GM18499 (cell line): ENCODE data around the gene JUNB.

Source experiments
- ATAC-seq: cut with Tn5 transposase; IDR thresholded peaks from one replicate; pipeline ENCODE4 v1.9.1; 2021; ENCODE audit warnings: moderate number of reproducible peaks; ENCODE audit not compliant: insufficient read depth, unreplicated experiment

JUNB gene

DNA sequence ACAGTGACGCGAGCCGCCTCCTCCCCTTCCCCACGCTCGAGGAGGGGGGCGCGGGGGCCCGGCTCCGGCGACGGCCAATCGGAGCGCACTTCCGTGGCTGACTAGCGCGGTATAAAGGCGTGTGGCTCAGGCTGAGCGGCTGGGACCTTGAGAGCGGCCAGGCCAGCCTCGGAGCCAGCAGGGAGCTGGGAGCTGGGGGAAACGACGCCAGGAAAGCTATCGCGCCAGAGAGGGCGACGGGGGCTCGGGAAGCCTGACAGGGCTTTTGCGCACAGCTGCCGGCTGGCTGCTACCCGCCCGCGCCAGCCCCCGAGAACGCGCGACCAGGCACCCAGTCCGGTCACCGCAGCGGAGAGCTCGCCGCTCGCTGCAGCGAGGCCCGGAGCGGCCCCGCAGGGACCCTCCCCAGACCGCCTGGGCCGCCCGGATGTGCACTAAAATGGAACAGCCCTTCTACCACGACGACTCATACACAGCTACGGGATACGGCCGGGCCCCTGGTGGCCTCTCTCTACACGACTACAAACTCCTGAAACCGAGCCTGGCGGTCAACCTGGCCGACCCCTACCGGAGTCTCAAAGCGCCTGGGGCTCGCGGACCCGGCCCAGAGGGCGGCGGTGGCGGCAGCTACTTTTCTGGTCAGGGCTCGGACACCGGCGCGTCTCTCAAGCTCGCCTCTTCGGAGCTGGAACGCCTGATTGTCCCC, at the start of gene JUNB:
TSS of gene JUNB (plus strand) at position 142 of the 706 bp plus-strand sequence. CDS start at position 428, 286 bp downstream.
- no peak for ATAC-seq

DNA sequence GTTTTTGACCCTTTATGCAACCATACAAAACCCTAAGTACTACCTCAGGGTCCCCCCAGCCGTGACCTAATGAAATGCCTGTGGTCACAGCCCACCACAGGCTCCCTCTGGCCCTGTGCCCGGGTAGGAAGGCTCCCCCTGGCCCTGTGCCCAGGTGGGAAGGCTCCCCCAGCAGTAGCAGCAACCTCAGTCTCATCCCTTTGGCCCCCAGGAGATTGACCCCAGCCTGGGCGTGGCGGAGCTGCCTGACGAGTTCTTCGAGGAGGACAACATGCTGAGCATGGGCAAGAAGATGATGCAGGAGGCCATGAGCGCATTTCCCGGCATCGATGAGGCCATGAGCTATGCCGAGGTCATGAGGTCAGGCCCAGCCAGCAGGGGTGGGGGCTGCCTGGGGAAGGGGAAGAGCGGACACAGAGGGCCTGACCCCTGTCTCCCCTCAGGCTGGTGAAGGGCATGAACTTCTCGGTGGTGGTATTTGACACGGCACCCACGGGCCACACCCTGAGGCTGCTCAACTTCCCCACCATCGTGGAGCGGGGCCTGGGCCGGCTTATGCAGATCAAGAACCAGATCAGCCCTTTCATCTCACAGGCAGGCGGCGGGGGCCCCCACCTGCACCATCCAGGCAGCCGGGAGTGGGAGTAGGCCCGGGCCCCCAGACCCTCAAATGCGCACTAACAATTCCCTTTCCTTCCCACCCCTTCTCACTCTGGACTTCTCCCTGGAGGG, 46.0 kb upstream of the JUNB start:
- ATAC-seq: no peak

GRCh38 chr19:12748489-12748888, 42.8 kb upstream of the JUNB start:
- ATAC-seq: no peak

- ATAC-seq: no peak
Measured at GRCh38 chr19:12749938-12750521, 41.3 kb upstream of the JUNB start.

- ATAC-seq: no peak
Measured at GRCh38 chr19:12750851-12751250, 40.4 kb upstream of the JUNB start.

GRCh38 chr19:12751635-12752034, 39.7 kb upstream of the JUNB start, which contains the start of gene BEST2:
BEST2 (plus strand) TSS chr19:12751791; CDS start chr19:12752593, 802 bp downstream.
- no peak for ATAC-seq

DNA sequence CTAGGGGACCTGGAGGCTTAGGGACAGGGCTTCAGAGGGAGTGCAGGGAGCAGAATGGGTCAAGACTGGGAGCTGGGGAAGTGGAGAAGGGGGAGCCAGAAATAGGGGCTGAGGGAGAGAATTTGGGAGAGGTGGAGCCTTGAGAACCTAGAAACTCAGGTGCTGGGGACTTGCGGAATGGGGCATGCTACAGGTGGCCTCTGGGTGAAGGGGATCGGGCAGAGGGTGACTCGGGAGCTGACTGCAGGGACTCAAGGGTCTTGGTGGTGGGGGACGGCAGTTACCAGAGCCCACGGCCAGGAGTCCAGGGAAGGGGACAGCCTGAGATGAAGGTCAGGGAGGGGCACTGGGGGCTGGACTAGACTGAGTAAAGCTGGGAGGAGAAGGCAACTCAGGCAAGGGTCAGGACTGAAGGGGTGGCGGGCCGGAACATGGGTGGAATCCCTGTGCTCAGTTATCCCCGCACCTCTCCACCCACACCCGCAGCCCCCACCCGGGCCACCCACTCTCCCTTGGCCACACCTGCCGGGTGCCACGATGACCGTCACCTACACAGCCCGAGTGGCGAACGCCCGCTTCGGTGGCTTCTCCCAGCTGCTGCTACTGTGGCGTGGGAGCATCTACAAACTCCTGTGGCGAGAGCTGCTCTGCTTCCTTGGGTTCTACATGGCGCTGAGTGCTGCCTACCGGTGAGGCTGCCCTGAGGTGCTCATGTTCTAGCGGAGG, 39.1 kb upstream of the JUNB start:
- ATAC-seq: no peak

- ATAC-seq: no peak
Measured at GRCh38 chr19:12754465-12755196, 36.7 kb upstream of the JUNB start.

GRCh38 chr19:12756150-12756883, 35.0 kb upstream of the JUNB start:
- no peak for ATAC-seq

GRCh38 chr19:12757544-12758274, 33.6 kb upstream of the JUNB start:
- no peak for ATAC-seq

DNA sequence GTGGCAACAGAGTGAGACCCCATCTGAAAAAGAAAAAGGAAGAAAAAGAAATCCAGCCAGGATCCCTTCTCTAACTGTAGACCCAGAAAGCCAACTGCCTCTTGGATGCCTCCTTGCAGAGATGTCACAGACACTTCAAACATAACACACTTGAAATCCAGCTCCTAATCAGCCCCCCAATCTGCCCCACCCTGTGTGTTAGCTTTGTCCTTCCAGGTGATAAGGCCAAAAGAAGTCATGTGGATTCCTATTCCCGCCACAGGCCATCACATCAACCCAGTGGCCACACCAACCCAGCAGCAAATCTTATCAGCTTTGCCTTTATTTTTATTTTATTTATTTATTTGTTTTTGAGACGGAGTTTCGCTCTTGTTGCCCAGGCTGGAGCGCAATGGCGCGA, 31.6 kb upstream of the JUNB start:
- ATAC-seq: no peak

DNA sequence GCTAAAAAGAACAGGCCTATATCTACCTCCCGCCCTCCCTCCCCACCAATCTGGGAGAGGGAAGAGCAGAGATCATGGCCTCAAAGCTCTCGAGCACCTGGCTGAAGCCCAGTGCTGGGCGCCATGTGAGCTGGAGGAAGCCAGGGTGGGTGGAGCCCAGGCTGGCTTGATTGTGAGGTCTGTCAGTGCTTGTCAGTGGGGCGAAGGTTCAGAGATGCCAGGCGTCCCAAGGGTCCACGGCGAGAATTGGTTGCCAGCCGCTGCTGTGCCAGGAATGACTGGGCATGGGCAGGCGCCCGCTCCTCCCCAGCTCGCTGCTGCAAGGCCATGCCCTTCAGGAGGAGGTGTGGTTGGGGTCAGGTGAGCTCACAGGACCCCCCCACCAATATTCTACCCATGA, 28.2 kb upstream of the JUNB start:
- ATAC-seq: no peak

- ATAC-seq: no peak
Measured at GRCh38 chr19:12764698-12765097, 26.6 kb upstream of the JUNB start.

DNA sequence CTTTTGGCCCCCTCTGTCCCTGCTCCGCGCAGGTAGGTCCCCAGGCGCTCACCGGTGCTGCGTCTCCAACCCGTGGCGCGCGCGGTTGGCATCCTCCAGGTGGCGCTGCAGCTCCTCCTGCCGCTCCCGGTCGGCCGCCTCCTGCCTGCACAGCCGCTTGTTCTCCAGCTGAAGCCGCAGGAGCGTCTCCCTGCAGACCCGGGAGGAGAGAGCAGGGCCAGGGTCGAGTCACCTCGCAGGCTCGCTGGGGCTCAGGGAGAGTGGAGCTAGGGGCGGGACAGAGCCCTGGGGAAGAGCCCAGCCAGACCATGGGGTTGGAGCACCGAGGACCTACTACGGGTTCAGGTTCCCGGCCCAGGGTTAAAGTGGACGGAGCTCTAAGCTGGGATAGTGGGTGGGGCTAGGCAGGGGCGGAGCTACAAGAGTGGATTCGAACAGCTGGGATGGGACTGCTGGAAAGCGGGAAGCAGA, 25.2 kb upstream of the JUNB start:
- ATAC-seq: no peak

DNA sequence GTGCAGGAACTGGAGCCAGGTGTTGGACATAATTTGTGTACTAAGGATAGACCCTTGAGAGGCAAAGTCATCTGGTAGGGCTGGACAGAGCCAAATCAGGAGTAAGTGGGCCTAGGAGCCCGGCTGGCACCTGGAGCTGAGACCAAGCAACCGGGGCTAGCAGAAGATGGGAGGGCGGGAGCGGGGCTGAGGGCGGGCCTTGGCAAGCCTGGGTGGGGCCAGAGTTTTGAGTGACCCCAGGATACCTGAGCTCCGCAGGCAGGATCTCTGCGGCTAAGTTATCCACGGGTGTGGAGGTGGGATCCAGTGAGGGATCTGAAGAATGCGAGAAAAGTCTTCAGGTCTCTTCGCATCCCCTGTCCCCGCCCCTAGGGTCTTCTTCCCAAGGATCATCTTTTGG, 24.1 kb upstream of the JUNB start:
- no peak for ATAC-seq

- ATAC-seq: no peak
Measured at GRCh38 chr19:12767666-12768065, 23.6 kb upstream of the JUNB start.

DNA sequence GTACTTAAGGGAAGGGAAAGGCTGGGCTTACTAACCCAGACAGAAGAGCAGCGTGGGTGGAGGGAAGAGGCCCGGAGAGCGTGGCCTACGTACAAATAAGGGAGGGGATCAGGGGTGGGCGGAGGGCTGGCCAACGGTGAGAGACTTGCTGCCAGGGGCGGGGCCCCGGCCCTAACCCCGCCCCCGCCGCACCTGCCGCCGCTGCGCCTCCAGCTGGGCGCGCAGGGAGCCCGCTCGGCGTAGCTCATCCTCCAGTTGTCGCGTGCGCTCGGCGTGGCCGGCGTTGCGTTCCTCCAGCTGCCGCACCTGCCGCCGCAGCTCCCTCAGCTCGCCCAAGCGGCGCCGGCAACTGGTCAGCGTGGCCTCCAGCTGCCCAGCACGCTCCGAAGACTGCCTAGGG, 21.6 kb upstream of the JUNB start:
- ATAC-seq: no peak

- ATAC-seq: no peak
Measured at GRCh38 chr19:12770922-12771321, 20.4 kb upstream of the JUNB start.

GRCh38 chr19:12772323-12772722, 19.0 kb upstream of the JUNB start:
- no peak for ATAC-seq
